H1 (cell line): ENCODE data around the gene CDKL5. TPM values are rescaled to one million over a fixed set of nuclear protein-coding genes. Genes with fewer than 3 reads are reported as not detected.

Experiments
- CTCF ChIA-PET: fragments of 300-600 bp; sonication (Branson Sonifier 250); formaldehyde crosslinking; loops from one replicate; lab custom pipeline; 2021; ENCODE audit not compliant: partially characterized antibody; lab: Charles Lee
- POLR2A ChIA-PET: fragments of 300-600 bp; sonication (Branson Sonifier 250); formaldehyde crosslinking; loops from one replicate; lab custom pipeline; 2021; ENCODE audit warnings: inconsistent platforms; ENCODE audit not compliant: partially characterized antibody; lab: Charles Lee
- DNase-seq, 2 experiments: peaks; one replicate each; pipeline versions ENCODE4 v3.0.0 to v3.0.0-alpha.2; 2010 to 2022; ENCODE audit warnings: low spot score in 2 of 2, low read depth in 1 of 2, mixed read lengths in 1 of 2
- FAIRE-seq: peaks from 2 replicates; lab custom pipeline; 2011; peaks lifted over from hg19 to GRCh38; lab: Jason Lieb, UNC
- H2AFZ ChIP-seq: 2 replicates; pipeline ENCODE4 v1.8.1; 2012; ENCODE audit warnings: low read length, inconsistent platforms
- H2AK5ac ChIP-seq: 2 replicates; pipeline ENCODE4 v1.6.1; 2013; ENCODE audit warnings: low read depth, low read length
- H2BK120ac ChIP-seq: replicated peaks from 2 replicates; pipeline ENCODE3; 2013; ENCODE audit warnings: low read depth, low read length, inconsistent platforms
- H2BK12ac ChIP-seq: 2 replicates; pipeline ENCODE4 v1.6.1; 2013; ENCODE audit warnings: low read depth, low read length
- H2BK15ac ChIP-seq: 2 replicates; pipeline ENCODE4 v1.6.1; 2013; ENCODE audit warnings: low read length
- H2BK20ac ChIP-seq: 2 replicates; pipeline ENCODE4 v1.6.1; 2013; ENCODE audit warnings: low read length
- H2BK5ac ChIP-seq: 2 replicates; pipeline ENCODE4 v1.6.1; 2013; ENCODE audit warnings: low read depth, low read length
- H3K14ac ChIP-seq: 2 replicates; pipeline ENCODE4 v1.6.1; 2013; ENCODE audit warnings: inconsistent platforms; ENCODE audit not compliant: insufficient read length
- H3K18ac ChIP-seq: 2 replicates; pipeline ENCODE4 v1.6.1; 2013; ENCODE audit warnings: low read length; ENCODE audit errors: extremely low read depth
- H3K23ac ChIP-seq: 2 replicates; pipeline ENCODE4 v1.6.1; 2013; ENCODE audit warnings: inconsistent platforms; ENCODE audit not compliant: insufficient read length
- H3K23me2 ChIP-seq: 2 replicates; pipeline ENCODE4 v1.6.1; 2013; ENCODE audit warnings: low read depth, low read length
- H3K27ac ChIP-seq: 2 replicates; pipeline ENCODE4 v1.6.1; 2011; ENCODE audit warnings: low read depth, low read length, inconsistent platforms
- H3K27me3 ChIP-seq, 4 experiments: replicated peaks in 1 of 4; 1 replicate in 1 of 4; 2 replicates in 3 of 4; pipeline versions ENCODE4 v1.6.1 to v1.8.1; 2011 to 2013; ENCODE audit warnings: low read length in 3 of 4, mild to moderate bottlenecking in 3 of 4, inconsistent platforms in 2 of 4, mixed read lengths in 2 of 4, moderate library complexity in 1 of 4; ENCODE audit not compliant: control insufficient read depth in 3 of 4, insufficient read depth in 3 of 4; ENCODE audit errors: extremely low read depth in 1 of 4
- H3K36me3 ChIP-seq, 4 experiments: 2 replicates each; pipeline versions ENCODE4 v1.6.1 to v1.8.1; 2011 to 2013; ENCODE audit warnings: mild to moderate bottlenecking in 4 of 4, low read length in 3 of 4, moderate library complexity in 2 of 4, control low read depth in 1 of 4, inconsistent platforms in 1 of 4; ENCODE audit not compliant: insufficient read depth in 4 of 4, control insufficient read depth in 2 of 4
- H3K4ac ChIP-seq: replicated peaks from 2 replicates; pipeline ENCODE3; 2013; ENCODE audit warnings: low read length, low read depth, mixed read lengths, inconsistent platforms; ENCODE audit not compliant: insufficient read length
- H3K4me1 ChIP-seq, 4 experiments: replicated peaks in 1 of 4; 1 replicate in 1 of 4; 2 replicates in 3 of 4; pipeline versions ENCODE4 v1.6.1 to v1.8.1; 2011 to 2013; ENCODE audit warnings: low read length in 3 of 4, inconsistent platforms in 2 of 4, mixed read lengths in 1 of 4; ENCODE audit not compliant: insufficient read depth in 4 of 4, control insufficient read depth in 3 of 4
- H3K4me2 ChIP-seq, 2 experiments: 2 replicates each; pipeline versions ENCODE4 v1.6.1 to v1.8.1; 2011 to 2013; ENCODE audit warnings: low read depth in 2 of 2, low read length in 2 of 2, control low read depth in 1 of 2, inconsistent platforms in 1 of 2, mild to moderate bottlenecking in 1 of 2; ENCODE audit not compliant: insufficient read depth in 1 of 2
- H3K4me3 ChIP-seq, 4 experiments: fragments of 200-600, 300-600 bp in 1 of 4; sonication (generic), shearing (Covaris generic), sonication (Bioruptor Twin) in 1 of 4; 2 replicates each; pipeline versions ENCODE4 v1.5.1 to v1.8.1; 2011 to 2016; ENCODE audit warnings: low read length in 4 of 4, low read depth in 3 of 4, control low read depth in 2 of 4, inconsistent platforms in 2 of 4, mild to moderate bottlenecking in 2 of 4, mixed read lengths in 1 of 4, moderate library complexity in 1 of 4; ENCODE audit not compliant: insufficient read depth in 2 of 4; ENCODE audit errors: extremely low read depth in 1 of 4
- H3K56ac ChIP-seq: replicated peaks from 2 replicates; pipeline ENCODE3; 2013; ENCODE audit warnings: low read depth, mild to moderate bottlenecking, mixed read lengths, low read length, inconsistent platforms; ENCODE audit not compliant: insufficient read length
- H3K79me1 ChIP-seq: 2 replicates; pipeline ENCODE4 v1.6.1; 2013; ENCODE audit warnings: low read depth, low read length, control low read depth
- H3K79me2 ChIP-seq, 2 experiments: 2 replicates each; pipeline versions ENCODE4 v1.6.1 to v1.8.1; 2012 to 2013; ENCODE audit warnings: low read length in 2 of 2, mild to moderate bottlenecking in 2 of 2, inconsistent platforms in 1 of 2; ENCODE audit not compliant: insufficient read depth in 2 of 2, control insufficient read depth in 1 of 2
- H3K9ac ChIP-seq, 4 experiments: replicated peaks in 1 of 4; 1 replicate in 1 of 4; 2 replicates in 3 of 4; pipeline versions ENCODE4 v1.6.1 to v1.8.1; 2011 to 2013; ENCODE audit warnings: low read depth in 3 of 4, low read length in 3 of 4, control low read depth in 2 of 4, mild to moderate bottlenecking in 2 of 4, moderate library complexity in 2 of 4, inconsistent platforms in 1 of 4; ENCODE audit errors: extremely low read depth in 1 of 4
- H3K9me3 ChIP-seq, 2 experiments: 2 replicates each; pipeline versions ENCODE4 v1.6.1 to v1.8.1; 2012 to 2013; ENCODE audit warnings: mild to moderate bottlenecking in 2 of 2, moderate library complexity in 2 of 2, control low read depth in 1 of 2, inconsistent platforms in 1 of 2, low read depth in 1 of 2, low read length in 1 of 2, mixed read lengths in 1 of 2; ENCODE audit not compliant: insufficient read depth in 2 of 2
- H4K20me1 ChIP-seq, 2 experiments: replicated peaks in 1 of 2; 2 replicates each; pipeline versions ENCODE3 to v1.8.1; 2011 to 2013; ENCODE audit warnings: inconsistent platforms in 2 of 2, low read length in 2 of 2, mild to moderate bottlenecking in 1 of 2; ENCODE audit not compliant: insufficient read depth in 2 of 2, control insufficient read depth in 1 of 2
- H4K5ac ChIP-seq: 2 replicates; pipeline ENCODE4 v1.6.1; 2013; ENCODE audit warnings: low read length, low read depth, mixed read lengths, inconsistent platforms; ENCODE audit not compliant: insufficient read length
- H4K8ac ChIP-seq: 2 replicates; pipeline ENCODE4 v1.8.0; 2013; ENCODE audit warnings: mild to moderate bottlenecking, moderate library complexity, low read length, inconsistent platforms; ENCODE audit not compliant: insufficient read depth; ENCODE audit errors: extremely low read depth
- H4K91ac ChIP-seq: replicated peaks from 2 replicates; pipeline ENCODE3; 2013; ENCODE audit warnings: low read length, mixed read lengths, inconsistent platforms; ENCODE audit not compliant: insufficient read length
- ATF2 ChIP-seq: IDR thresholded peaks from 2 replicates; pipeline ENCODE4 v1.6.1; 2012; ENCODE audit warnings: low read length, inconsistent platforms
- BCL11A ChIP-seq, 2 experiments: IDR thresholded peaks; one replicate each; pipeline ENCODE4 v1.6.1; 2011; ENCODE audit warnings: low read depth in 2 of 2, low read length in 2 of 2, mild to moderate bottlenecking in 2 of 2
- CBX5 ChIP-seq: fragments of 300-800, 300-1000 bp; sonication (generic); IDR thresholded peaks from 2 replicates; pipeline ENCODE4 v1.7.1; 2016; ENCODE audit warnings: antibody characterized with exemption, low read length, low read depth
- CEBPB ChIP-seq: IDR thresholded peaks from 2 replicates; pipeline ENCODE4 v1.6.1; 2012; ENCODE audit warnings: low read depth, low read length
- CHD1 ChIP-seq: IDR thresholded peaks from 2 replicates; pipeline ENCODE4 v1.6.1; 2012; ENCODE audit warnings: low read depth, low read length, improper control_type of control experiment
- EGR1 ChIP-seq: IDR thresholded peaks from 2 replicates; pipeline ENCODE4 v1.6.1; 2011; ENCODE audit warnings: low read depth, low read length, borderline replicate concordance
- KDM5A ChIP-seq: fragments of 200-600 bp; IDR thresholded peaks from 2 replicates; pipeline ENCODE4 v1.7.1; 2012; ENCODE audit warnings: mild to moderate bottlenecking, low read length, inconsistent platforms, mixed read lengths
- MAFK ChIP-seq: IDR thresholded peaks from 2 replicates; pipeline ENCODE4 v1.6.1; 2012; ENCODE audit warnings: low read depth, mild to moderate bottlenecking, improper control_type of control experiment, low read length
- POLR2A ChIP-seq, 2 experiments: IDR thresholded peaks; 1 replicate in 1 of 2; 2 replicates in 1 of 2; pipeline ENCODE4 v1.6.1; 2011; ENCODE audit warnings: low read depth in 2 of 2, low read length in 2 of 2, mild to moderate bottlenecking in 2 of 2; ENCODE audit errors: control extremely low read depth in 1 of 2
- POU5F1 ChIP-seq: IDR thresholded peaks from 2 replicates; pipeline ENCODE4 v1.6.1; 2011; ENCODE audit warnings: low read depth, mild to moderate bottlenecking, low read length, moderate library complexity
- RAD21 ChIP-seq, 2 experiments: IDR thresholded peaks in 1 of 2; conservative IDR thresholded peaks in 1 of 2; 2 replicates each; pipeline ENCODE4 v1.6.1; 2011; ENCODE audit warnings: low read depth in 2 of 2, low read length in 2 of 2, improper control_type of control experiment in 1 of 2, inconsistent platforms in 1 of 2, mild to moderate bottlenecking in 1 of 2, moderate library complexity in 1 of 2
- RNF2 ChIP-seq: fragments of 200-900, 300-1000 bp; sonication (generic); IDR thresholded peaks from 2 replicates; pipeline ENCODE4 v1.7.1; 2016; ENCODE audit warnings: borderline replicate concordance, low read depth, mild to moderate bottlenecking, antibody characterized with exemption, low read length; ENCODE audit not compliant: poor library complexity, severe bottlenecking; ENCODE audit errors: missing control alignments
- SP1 ChIP-seq: IDR thresholded peaks from 2 replicates; pipeline ENCODE4 v1.6.1; 2011; ENCODE audit warnings: low read depth, low read length
- YY1 ChIP-seq: IDR thresholded peaks from 2 replicates; pipeline ENCODE4 v1.6.1; 2011; ENCODE audit warnings: low read depth, mild to moderate bottlenecking, low read length
- WGBS, 2 experiments: shearing (Covaris generic) in 1 of 2; methylation state at CpG; one replicate each; pipeline versions ENCODE4 v1.1.6 to v1.1.7; 2013 to 2015; ENCODE audit warnings: low lambda C conversion rate in 2 of 2, mixed read lengths in 2 of 2, inconsistent platforms in 1 of 2, low coverage in 1 of 2, missing lambda C conversion rate in 1 of 2; ENCODE audit not compliant: insufficient replicate concordance in 2 of 2, insufficient coverage in 1 of 2, insufficient read length in 1 of 2; ENCODE audit errors: extremely low coverage in 1 of 2, missing lambda C conversion rate in 1 of 2; 5-methylcytosine and 5-hydroxymethylcytosine counted together
- polyA plus RNA-seq, 7 experiments: library from polyadenylated mRNA; depleted of rRNA in 3 of 7; stranded (reverse) in 5 of 7; unstranded in 2 of 7; fragments of >200 nt in 5 of 7; fragments of 200-250 nt in 2 of 7; gene quantifications; 1 replicate in 5 of 7; 2 replicates in 1 of 7; 4 replicates in 1 of 7; pipeline versions ENCODE4 v1.2.1 to v1.2.3, GENCODE V29; 2011 to 2013; ENCODE audit warnings: missing spikeins in 2 of 7, mixed read lengths in 2 of 7
- total RNA-seq: library from RNA; stranded (reverse); fragmentation: NEBNext Ultra II Directional; extraction: Animal tissue kit (Norgen Biotek cat#: 25700); gene quantifications from 2 replicates; pipeline ENCODE4 v1.2.1, GENCODE V29; 2021

Gene CDKL5
- total and polyA plus RNA-seq, 2 of the 8 experiments (the other 6 are each of a cell fraction or from before 2014, with no cell fraction given): 5.5 to 15.6 TPM

GRCh38 chrX:18455384-18455783, 30.0 kb downstream of the CDKL5 start:
- Histone ChIP-seq H3K79me2 (peaks cover 0 to 30% of the 10 kb centered on the region in 2 experiments; a peak in 2 of 4 replicates), H3K36me3 (no peaks in the 10 kb centered on the region), H4K5ac (no peak overlapping the region), H3K4me2 (no peak overlapping the region), H2BK15ac (no peak overlapping the region), H3K27me3 (no peaks in the 10 kb centered on the region), H3K9ac (no peak overlapping the region), H3K23me2 (no peaks in the 10 kb centered on the region), H4K8ac (no peak overlapping the region), H2AFZ (no peak overlapping the region), H2AK5ac (no peak overlapping the region), H2BK12ac (no peak overlapping the region), H3K4ac (no peak overlapping the region), H3K27ac (no peak overlapping the region), H3K4me3 (no peak overlapping the region), H3K18ac (no peak overlapping the region), H2BK20ac (no peak overlapping the region), H3K23ac (no peak overlapping the region), H3K56ac (no peak overlapping the region), H2BK120ac (no peak overlapping the region), H2BK5ac (no peak overlapping the region), H3K9me3 (no peaks in the 10 kb centered on the region), H4K20me1 (no peaks in the 10 kb centered on the region), H4K91ac (no peak overlapping the region), H3K4me1 (no peaks in the 10 kb centered on the region), H3K14ac (no peak overlapping the region), H3K79me1 (no peaks in the 10 kb centered on the region)
- POLR2A ChIA-PET: no interaction called here
- 76% methylated on average over 2 of the region's 2 CpGs; no CpG with 5 or more reads in 1 of the 2 experiments for WGBS, 2 experiments
- DNase-seq: no peak
- CTCF ChIA-PET: no interaction called here
- no peak for FAIRE-seq
- TF ChIP-seq CHD1: no peak
- no peak for TF ChIP-seq POU5F1
- no peak for TF ChIP-seq RAD21 (IDR thresholded peaks at IDR 0.05 in 1 of 2, conservative IDR thresholded peaks at IDR 0.05 in 1 of 2; ENCODE audit: low read depth in 2 of 2, low read length in 2 of 2)
- no peak for TF ChIP-seq BCL11A (IDR thresholded peaks at IDR 0.05; ENCODE audit: low read depth in 2 of 2, low read length in 2 of 2)
- no peak for TF ChIP-seq SP1
- TF ChIP-seq CEBPB: no peak
- TF ChIP-seq CBX5: no peak
- no peak for TF ChIP-seq RNF2
- no peak for TF ChIP-seq POLR2A (IDR thresholded peaks at IDR 0.05; ENCODE audit: control extremely low read depth in 1 of 2, low read depth in 2 of 2, low read length in 2 of 2)
- TF ChIP-seq KDM5A: no peak
- no peak for TF ChIP-seq YY1
- TF ChIP-seq ATF2: no peak
- no peak for TF ChIP-seq MAFK
- no peak for TF ChIP-seq EGR1
